Neuronal stem cell (in vitro differentiated cells): Measurements from ENCODE around the gene C10orf95.

Source experiments
- DNase-seq: peaks from one replicate; pipeline ENCODE4 v3.0.0-alpha.2; 2013; ENCODE audit warnings: low spot score
- H2AFZ ChIP-seq: one replicate; pipeline ENCODE4 v1.6.1; 2013; ENCODE audit warnings: mild to moderate bottlenecking, low read length, inconsistent platforms
- H2AK5ac ChIP-seq: 2 replicates; pipeline ENCODE4 v1.6.1; 2013; ENCODE audit warnings: low read depth, mild to moderate bottlenecking, inconsistent platforms, low read length, moderate library complexity, mixed read lengths
- H2BK120ac ChIP-seq: 2 replicates; pipeline ENCODE4 v1.6.1; 2013; ENCODE audit warnings: low read depth, mild to moderate bottlenecking, inconsistent platforms, low read length, moderate library complexity, mixed read lengths
- H2BK12ac ChIP-seq: one replicate; pipeline ENCODE4 v1.6.1; 2013; ENCODE audit warnings: low read length, inconsistent platforms
- H2BK15ac ChIP-seq: 2 replicates; pipeline ENCODE4 v1.6.1; 2013; ENCODE audit warnings: mild to moderate bottlenecking, low read length, inconsistent platforms, mixed read lengths
- H2BK5ac ChIP-seq: one replicate; pipeline ENCODE4 v1.6.1; 2013; ENCODE audit warnings: inconsistent platforms, mild to moderate bottlenecking, low read length, moderate library complexity
- H3K14ac ChIP-seq: one replicate; pipeline ENCODE4 v1.6.1; 2013; ENCODE audit warnings: low read length, inconsistent platforms
- H3K18ac ChIP-seq: 2 replicates; pipeline ENCODE4 v1.6.1; 2013; ENCODE audit warnings: low read length, inconsistent platforms
- H3K23ac ChIP-seq: 2 replicates; pipeline ENCODE4 v1.6.1; 2013; ENCODE audit warnings: low read depth, mild to moderate bottlenecking, mixed read lengths, low read length, inconsistent platforms; ENCODE audit not compliant: poor library complexity
- H3K27ac ChIP-seq: replicated peaks from 3 replicates; pipeline ENCODE4 v1.5.1; 2013; ENCODE audit warnings: low read length, inconsistent platforms
- H3K27me3 ChIP-seq, 3 experiments: 2 replicates each; pipeline ENCODE4 v1.6.1; 2013; ENCODE audit warnings: low read length in 3 of 3, mild to moderate bottlenecking in 2 of 3, inconsistent platforms in 1 of 3, low read depth in 1 of 3, mixed read lengths in 1 of 3, moderate library complexity in 1 of 3; ENCODE audit not compliant: control insufficient read depth in 3 of 3, insufficient read depth in 3 of 3
- H3K36me3 ChIP-seq, 2 donors: replicated peaks in 1 of 2; 2 replicates each; pipeline ENCODE4 v1.6.1; 2013; ENCODE audit warnings: low read length in 2 of 2; ENCODE audit not compliant: control insufficient read depth in 2 of 2, insufficient read depth in 2 of 2
- H3K4ac ChIP-seq: 2 replicates; pipeline ENCODE4 v1.6.1; 2013; ENCODE audit warnings: inconsistent platforms, mild to moderate bottlenecking, low read length, moderate library complexity
- H3K4me1 ChIP-seq, 2 donors: 1 replicate in 1 of 2; 2 replicates in 1 of 2; pipeline ENCODE4 v1.6.1; 2013; ENCODE audit warnings: low read length in 2 of 2, low read depth in 1 of 2; ENCODE audit not compliant: control insufficient read depth in 2 of 2, insufficient read depth in 1 of 2
- H3K4me2 ChIP-seq: one replicate; pipeline ENCODE4 v1.6.1; 2013; ENCODE audit warnings: mild to moderate bottlenecking, low read length, inconsistent platforms; ENCODE audit not compliant: insufficient read depth, poor library complexity, severe bottlenecking
- H3K4me3 ChIP-seq, 2 donors: 2 replicates each; pipeline ENCODE4 v1.5.1; 2013; ENCODE audit warnings: low read length in 2 of 2, mild to moderate bottlenecking in 2 of 2, inconsistent platforms in 1 of 2, moderate library complexity in 1 of 2
- H3K79me1 ChIP-seq: one replicate; pipeline ENCODE4 v1.6.1; 2013; ENCODE audit warnings: low read depth, mild to moderate bottlenecking, inconsistent platforms, low read length, moderate library complexity
- H3K9ac ChIP-seq: one replicate; pipeline ENCODE4 v1.6.1; 2013; ENCODE audit warnings: mild to moderate bottlenecking, low read depth, low read length, inconsistent platforms; ENCODE audit not compliant: poor library complexity
- H3K9me3 ChIP-seq, 2 donors: replicated peaks in 1 of 2; 2 replicates each; pipeline versions ENCODE3 to v1.6.1; 2013; ENCODE audit warnings: low read length in 2 of 2, mild to moderate bottlenecking in 2 of 2, inconsistent platforms in 1 of 2, low read depth in 1 of 2, mixed read lengths in 1 of 2, moderate library complexity in 1 of 2; ENCODE audit not compliant: control insufficient read depth in 2 of 2, insufficient read depth in 1 of 2
- H4K8ac ChIP-seq: one replicate; pipeline ENCODE4 v1.6.1; 2013; ENCODE audit warnings: low read depth, mild to moderate bottlenecking, inconsistent platforms, low read length, moderate library complexity
- H4K91ac ChIP-seq: one replicate; pipeline ENCODE4 v1.6.1; 2013; ENCODE audit warnings: low read length, low read depth, mild to moderate bottlenecking, inconsistent platforms; ENCODE audit not compliant: poor library complexity
- WGBS, 2 donors: extraction: QIAGEN DNeasy Blood & Tissue Kit; methylation state at CpG; one replicate each; pipeline ENCODE4 v1.1.7; 2013; ENCODE audit warnings: missing lambda C conversion rate in 2 of 2, mixed read lengths in 1 of 2; ENCODE audit not compliant: insufficient read length in 2 of 2, insufficient replicate concordance in 1 of 2; ENCODE audit errors: extremely low coverage in 2 of 2; 5-methylcytosine and 5-hydroxymethylcytosine counted together

Gene C10orf95

GRCh38 chr10:102413053-102413705 lies 38.2 kb downstream of the C10orf95 start:
- H2BK5ac ChIP-seq, result no peak overlapping the region
- H2BK120ac ChIP-seq, result no peak overlapping the region
- DNase-seq, result no peak
- H3K4me2 ChIP-seq, result peak overlapping the region; percentile 2
- WGBS, 2 donors, result no CpG with 5 or more reads among the region's 5 CpGs
- H3K79me1 ChIP-seq, result no peaks in the 10 kb centered on the region
- H3K9me3 ChIP-seq, result peaks cover 0 to 6% of the 10 kb centered on the region in 2 donors
- H3K18ac ChIP-seq, result no peak overlapping the region
- H3K9ac ChIP-seq, result no peak overlapping the region
- H4K8ac ChIP-seq, result no peak overlapping the region
- H3K4me1 ChIP-seq, result peaks cover 46 to 69% of the 10 kb centered on the region in 2 donors
- peaks cover 0 to 17% of the 10 kb centered on the region in 2 donors for H3K36me3 ChIP-seq
- no peak overlapping the region for H3K14ac ChIP-seq
- no peak overlapping the region for H2AFZ ChIP-seq
- H3K27me3 ChIP-seq, result peaks cover 0 to 36% (median 14%) of the 10 kb centered on the region in 3 experiments
- H2BK15ac ChIP-seq, result no peak overlapping the region
- no peak overlapping the region for H3K23ac ChIP-seq
- H4K91ac ChIP-seq, result no peak overlapping the region
- H3K4me3 ChIP-seq, result no peak overlapping the region
- no peak overlapping the region for H3K27ac ChIP-seq
- no peak overlapping the region for H2BK12ac ChIP-seq
- no peak overlapping the region for H3K4ac ChIP-seq
- peak overlapping the region; percentile 76 for H2AK5ac ChIP-seq

GRCh38 chr10:102412293-102412692 lies 39.0 kb downstream of the C10orf95 start:
- H3K36me3 ChIP-seq, result peaks cover 0 to 17% of the 10 kb centered on the region in 2 donors
- H3K4ac ChIP-seq, result no peak overlapping the region
- peak overlapping the region in 1 of 2 donors; percentile 7 for H3K4me3 ChIP-seq
- no peak overlapping the region for H3K27ac ChIP-seq
- peak overlapping the region; percentile 97 for H2BK120ac ChIP-seq
- peak overlapping the region; percentile 57 for H3K18ac ChIP-seq
- peak overlapping the region; percentile 96 for H2BK15ac ChIP-seq
- no peak overlapping the region for H2AFZ ChIP-seq
- peak overlapping the region; percentile 76 for H2AK5ac ChIP-seq
- DNase-seq, result no peak
- no peak overlapping the region for H3K14ac ChIP-seq
- peak overlapping the region; percentile 1 for H2BK5ac ChIP-seq
- WGBS, 2 donors, result no CpG with 5 or more reads among the region's 10 CpGs
- H2BK12ac ChIP-seq, result peak overlapping the region; percentile 0
- H3K79me1 ChIP-seq, result no peaks in the 10 kb centered on the region
- peaks cover 45 to 66% of the 10 kb centered on the region in 2 donors for H3K4me1 ChIP-seq
- H4K91ac ChIP-seq, result no peak overlapping the region
- H3K9ac ChIP-seq, result no peak overlapping the region
- no peak overlapping the region for H4K8ac ChIP-seq
- peak overlapping the region; percentile 20 for H3K23ac ChIP-seq
- H3K27me3 ChIP-seq, result peaks cover 0 to 42% (median 22%) of the 10 kb centered on the region in 3 experiments
- no peak overlapping the region for H3K4me2 ChIP-seq
- peaks cover 0 to 9% of the 10 kb centered on the region in 2 donors for H3K9me3 ChIP-seq

- H2BK5ac ChIP-seq, result peak overlapping the region; percentile 58
- peaks cover 0 to 9% of the 10 kb centered on the region in 2 donors for H3K9me3 ChIP-seq
- DNase-seq, result no peak
- H2BK12ac ChIP-seq, result peak overlapping the region; percentile 78
- no peak overlapping the region for H2AFZ ChIP-seq
- peaks cover 45 to 66% of the 10 kb centered on the region in 2 donors for H3K4me1 ChIP-seq
- no peak overlapping the region for H3K27ac ChIP-seq
- peak overlapping the region; percentile 82 for H3K23ac ChIP-seq
- H3K14ac ChIP-seq, result peak overlapping the region; percentile 64
- peaks cover 0 to 44% (median 22%) of the 10 kb centered on the region in 3 experiments for H3K27me3 ChIP-seq
- peak overlapping the region in 1 of 2 donors; percentile 37 for H3K4me3 ChIP-seq
- H3K4ac ChIP-seq, result peak overlapping the region; percentile 54
- H3K79me1 ChIP-seq, result no peaks in the 10 kb centered on the region
- H3K36me3 ChIP-seq, result peaks cover 0 to 17% of the 10 kb centered on the region in 2 donors
- H3K18ac ChIP-seq, result peak overlapping the region; percentile 77
- no peak overlapping the region for H3K4me2 ChIP-seq
- H4K91ac ChIP-seq, result peak overlapping the region; percentile 41
- peak overlapping the region; percentile 60 for H3K9ac ChIP-seq
- no peak overlapping the region for H2BK120ac ChIP-seq
- no peak overlapping the region for H4K8ac ChIP-seq
- H2AK5ac ChIP-seq, result peak overlapping the region; percentile 77
- peak overlapping the region; percentile 78 for H2BK15ac ChIP-seq
- WGBS, 2 donors, result no CpG with 5 or more reads among the region's 14 CpGs
These were observed 39.7 kb downstream of the C10orf95 start for GRCh38 chr10:102411341-102412255.
